ENCODE data around the gene SPEG. TPM values are rescaled to one million over a fixed set of nuclear protein-coding genes. Genes with fewer than 3 reads are reported as not detected.

Gene SPEG
- total and polyA plus RNA-seq, 2 of the 8 experiments (the other 6 are each of a cell fraction or from before 2014, with no cell fraction given): 19.9 to 32.0 TPM

DNA sequence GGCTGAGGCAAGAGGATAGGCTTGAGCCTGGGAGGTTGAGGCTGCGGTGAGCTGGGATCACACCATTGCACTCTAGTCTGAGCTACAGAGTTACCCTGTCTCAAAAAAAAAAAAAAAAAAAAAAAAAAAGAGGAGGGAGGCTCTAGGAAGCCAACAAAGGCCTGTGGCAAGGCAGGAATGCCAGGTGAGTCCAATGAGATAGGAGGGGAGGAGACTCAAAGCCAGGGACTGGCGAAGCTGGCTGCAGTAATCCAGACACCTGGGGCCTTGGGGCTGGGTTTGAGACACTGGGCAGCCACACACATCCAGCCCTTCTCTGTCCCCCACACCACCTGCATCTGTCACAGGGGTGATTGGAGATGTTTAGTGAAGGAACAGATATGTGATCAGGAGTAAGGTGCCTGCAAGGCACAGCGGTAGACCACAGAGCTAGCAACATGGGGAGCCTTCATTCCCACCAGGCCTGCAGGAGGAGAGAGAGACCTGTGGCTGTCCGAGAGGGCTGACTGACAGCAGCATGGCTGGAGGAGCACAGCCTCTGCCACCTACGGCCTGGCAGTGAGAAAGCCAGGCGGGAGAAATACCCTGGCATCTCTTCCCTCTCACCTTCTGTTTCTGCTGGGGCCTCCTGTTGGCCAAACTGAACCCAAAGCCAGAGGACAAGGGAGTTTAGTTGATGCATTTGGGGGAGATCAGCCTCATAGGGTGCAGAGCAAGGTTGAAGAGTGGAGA, 99.5 kb downstream of the SPEG start (continued):
- TF ChIP-seq, protein P1, sequence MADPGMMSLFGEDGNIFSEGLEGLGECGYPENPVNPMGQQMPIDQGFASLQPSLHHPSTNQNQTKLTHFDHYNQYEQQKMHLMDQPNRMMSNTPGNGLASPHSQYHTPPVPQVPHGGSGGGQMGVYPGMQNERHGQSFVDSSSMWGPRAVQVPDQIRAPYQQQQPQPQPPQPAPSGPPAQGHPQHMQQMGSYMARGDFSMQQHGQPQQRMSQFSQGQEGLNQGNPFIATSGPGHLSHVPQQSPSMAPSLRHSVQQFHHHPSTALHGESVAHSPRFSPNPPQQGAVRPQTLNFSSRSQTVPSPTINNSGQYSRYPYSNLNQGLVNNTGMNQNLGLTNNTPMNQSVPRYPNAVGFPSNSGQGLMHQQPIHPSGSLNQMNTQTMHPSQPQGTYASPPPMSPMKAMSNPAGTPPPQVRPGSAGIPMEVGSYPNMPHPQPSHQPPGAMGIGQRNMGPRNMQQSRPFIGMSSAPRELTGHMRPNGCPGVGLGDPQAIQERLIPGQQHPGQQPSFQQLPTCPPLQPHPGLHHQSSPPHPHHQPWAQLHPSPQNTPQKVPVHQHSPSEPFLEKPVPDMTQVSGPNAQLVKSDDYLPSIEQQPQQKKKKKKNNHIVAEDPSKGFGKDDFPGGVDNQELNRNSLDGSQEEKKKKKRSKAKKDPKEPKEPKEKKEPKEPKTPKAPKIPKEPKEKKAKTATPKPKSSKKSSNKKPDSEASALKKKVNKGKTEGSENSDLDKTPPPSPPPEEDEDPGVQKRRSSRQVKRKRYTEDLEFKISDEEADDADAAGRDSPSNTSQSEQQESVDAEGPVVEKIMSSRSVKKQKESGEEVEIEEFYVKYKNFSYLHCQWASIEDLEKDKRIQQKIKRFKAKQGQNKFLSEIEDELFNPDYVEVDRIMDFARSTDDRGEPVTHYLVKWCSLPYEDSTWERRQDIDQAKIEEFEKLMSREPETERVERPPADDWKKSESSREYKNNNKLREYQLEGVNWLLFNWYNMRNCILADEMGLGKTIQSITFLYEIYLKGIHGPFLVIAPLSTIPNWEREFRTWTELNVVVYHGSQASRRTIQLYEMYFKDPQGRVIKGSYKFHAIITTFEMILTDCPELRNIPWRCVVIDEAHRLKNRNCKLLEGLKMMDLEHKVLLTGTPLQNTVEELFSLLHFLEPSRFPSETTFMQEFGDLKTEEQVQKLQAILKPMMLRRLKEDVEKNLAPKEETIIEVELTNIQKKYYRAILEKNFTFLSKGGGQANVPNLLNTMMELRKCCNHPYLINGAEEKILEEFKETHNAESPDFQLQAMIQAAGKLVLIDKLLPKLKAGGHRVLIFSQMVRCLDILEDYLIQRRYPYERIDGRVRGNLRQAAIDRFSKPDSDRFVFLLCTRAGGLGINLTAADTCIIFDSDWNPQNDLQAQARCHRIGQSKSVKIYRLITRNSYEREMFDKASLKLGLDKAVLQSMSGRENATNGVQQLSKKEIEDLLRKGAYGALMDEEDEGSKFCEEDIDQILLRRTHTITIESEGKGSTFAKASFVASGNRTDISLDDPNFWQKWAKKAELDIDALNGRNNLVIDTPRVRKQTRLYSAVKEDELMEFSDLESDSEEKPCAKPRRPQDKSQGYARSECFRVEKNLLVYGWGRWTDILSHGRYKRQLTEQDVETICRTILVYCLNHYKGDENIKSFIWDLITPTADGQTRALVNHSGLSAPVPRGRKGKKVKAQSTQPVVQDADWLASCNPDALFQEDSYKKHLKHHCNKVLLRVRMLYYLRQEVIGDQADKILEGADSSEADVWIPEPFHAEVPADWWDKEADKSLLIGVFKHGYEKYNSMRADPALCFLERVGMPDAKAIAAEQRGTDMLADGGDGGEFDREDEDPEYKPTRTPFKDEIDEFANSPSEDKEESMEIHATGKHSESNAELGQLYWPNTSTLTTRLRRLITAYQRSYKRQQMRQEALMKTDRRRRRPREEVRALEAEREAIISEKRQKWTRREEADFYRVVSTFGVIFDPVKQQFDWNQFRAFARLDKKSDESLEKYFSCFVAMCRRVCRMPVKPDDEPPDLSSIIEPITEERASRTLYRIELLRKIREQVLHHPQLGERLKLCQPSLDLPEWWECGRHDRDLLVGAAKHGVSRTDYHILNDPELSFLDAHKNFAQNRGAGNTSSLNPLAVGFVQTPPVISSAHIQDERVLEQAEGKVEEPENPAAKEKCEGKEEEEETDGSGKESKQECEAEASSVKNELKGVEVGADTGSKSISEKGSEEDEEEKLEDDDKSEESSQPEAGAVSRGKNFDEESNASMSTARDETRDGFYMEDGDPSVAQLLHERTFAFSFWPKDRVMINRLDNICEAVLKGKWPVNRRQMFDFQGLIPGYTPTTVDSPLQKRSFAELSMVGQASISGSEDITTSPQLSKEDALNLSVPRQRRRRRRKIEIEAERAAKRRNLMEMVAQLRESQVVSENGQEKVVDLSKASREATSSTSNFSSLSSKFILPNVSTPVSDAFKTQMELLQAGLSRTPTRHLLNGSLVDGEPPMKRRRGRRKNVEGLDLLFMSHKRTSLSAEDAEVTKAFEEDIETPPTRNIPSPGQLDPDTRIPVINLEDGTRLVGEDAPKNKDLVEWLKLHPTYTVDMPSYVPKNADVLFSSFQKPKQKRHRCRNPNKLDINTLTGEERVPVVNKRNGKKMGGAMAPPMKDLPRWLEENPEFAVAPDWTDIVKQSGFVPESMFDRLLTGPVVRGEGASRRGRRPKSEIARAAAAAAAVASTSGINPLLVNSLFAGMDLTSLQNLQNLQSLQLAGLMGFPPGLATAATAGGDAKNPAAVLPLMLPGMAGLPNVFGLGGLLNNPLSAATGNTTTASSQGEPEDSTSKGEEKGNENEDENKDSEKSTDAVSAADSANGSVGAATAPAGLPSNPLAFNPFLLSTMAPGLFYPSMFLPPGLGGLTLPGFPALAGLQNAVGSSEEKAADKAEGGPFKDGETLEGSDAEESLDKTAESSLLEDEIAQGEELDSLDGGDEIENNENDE (IDR thresholded peaks at IDR 0.05; ENCODE audit: insufficient replicate concordance, low read length): no peak
